Erythroblast (primary cell): ENCODE measurements around the gene GRAMD4.

Experiments
- GATA1 ChIP-seq: IDR thresholded peaks from 2 replicates; pipeline ENCODE4 v1.6.1; 2011; ENCODE audit warnings: low read depth, mild to moderate bottlenecking, control low read depth, low read length, moderate library complexity
- POLR2A ChIP-seq: IDR thresholded peaks from 2 replicates; pipeline ENCODE4 v1.6.1; 2011; ENCODE audit warnings: mild to moderate bottlenecking, low read length

DNA sequence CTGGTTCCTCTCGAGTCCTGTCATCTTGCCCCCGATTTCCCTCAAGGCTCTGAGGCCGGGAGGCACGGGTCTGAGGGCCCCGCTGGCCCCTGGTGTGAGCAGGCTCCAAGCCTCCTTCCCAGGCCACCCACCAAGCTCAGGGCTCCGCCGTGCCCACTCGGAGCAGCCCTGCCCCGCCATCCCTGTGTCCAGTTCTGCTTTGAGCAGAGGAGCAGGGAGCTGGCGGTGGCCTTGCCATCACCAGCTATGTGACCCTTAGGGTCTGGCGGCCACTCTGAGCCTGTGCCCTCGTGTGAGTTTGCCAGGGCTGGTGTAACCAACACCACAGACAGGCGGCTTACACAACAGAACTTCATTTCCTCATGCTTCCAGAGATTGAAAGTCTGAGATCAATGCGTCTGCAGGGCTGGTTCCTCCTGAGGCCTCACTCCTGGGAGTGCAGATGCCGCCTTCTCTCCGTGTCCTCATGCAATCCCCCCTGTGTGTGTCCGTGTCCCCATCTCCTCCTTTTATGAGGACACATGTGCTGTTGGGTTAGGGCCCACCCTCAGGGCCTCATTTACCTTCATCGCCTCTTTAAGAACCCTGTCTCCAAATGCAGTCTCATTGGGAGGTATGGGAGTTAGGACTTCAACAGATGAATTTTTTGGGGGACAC lies 46.3 kb upstream of the GRAMD4 start:
- TF ChIP-seq POLR2A: no peak
- no peak for TF ChIP-seq GATA1
